ENCODE measurements around the gene INA.

INA gene

GRCh38 chr10:103280031-103280430, 3.1 kb downstream of the INA start:
- TF ChIP-seq CTCF (conservative IDR thresholded peaks at IDR 0.05; ENCODE audit: low read depth) = no peak
- ChIA-PET CTCF (interaction anchor here (0.6 to 0.7 kb wide), 2 partner anchors 38 to 91 kb away, joined by 3 read pairs; no protein-coding TSS in a partner anchor), POLR2A (ENCODE audit: low non-redundant PET) (no interaction called here)
- no peak for DNase-seq (ENCODE audit: low spot score)
- H3K27ac ChIP-seq = no peak overlapping the region

- ChIA-PET CTCF (interaction anchor here (0.6 kb wide), 1 partner anchor 38 kb away, joined by 3 read pairs; no protein-coding TSS in a partner anchor), POLR2A (ENCODE audit: low non-redundant PET) (no interaction called here)
- no peak for TF ChIP-seq CTCF (conservative IDR thresholded peaks at IDR 0.05; ENCODE audit: low read depth)
- H3K27ac ChIP-seq = no peak overlapping the region
- DNase-seq (ENCODE audit: low spot score) = no peak
Measured at GRCh38 chr10:103280506-103280905, 3.6 kb downstream of the INA start.

- no peak for TF ChIP-seq CTCF (conservative IDR thresholded peaks at IDR 0.05; ENCODE audit: low read depth)
- H3K27ac ChIP-seq = no peak overlapping the region
- ChIA-PET CTCF (no interaction called here), POLR2A (ENCODE audit: low non-redundant PET) (no interaction called here)
- DNase-seq (ENCODE audit: low spot score) = no peak
Measured at GRCh38 chr10:103281753-103282152, 4.8 kb downstream of the INA start.

GRCh38 chr10:103282961-103283360, 6.0 kb downstream of the INA start:
- H3K27ac ChIP-seq = no peak overlapping the region
- POLR2A ChIA-PET (ENCODE audit: low non-redundant PET) = no interaction called here
- CTCF ChIA-PET = no interaction called here
- no peak for TF ChIP-seq CTCF (conservative IDR thresholded peaks at IDR 0.05; ENCODE audit: low read depth)
- DNase-seq (ENCODE audit: low spot score) = no peak

- POLR2A ChIA-PET (ENCODE audit: low non-redundant PET) = no interaction called here
- DNase-seq (ENCODE audit: low spot score) = peak; percentile 68
- TF ChIP-seq CTCF (conservative IDR thresholded peaks at IDR 0.05; ENCODE audit: low read depth) = no peak
Measured at GRCh38 chr10:103284170-103284569, 7.2 kb downstream of the INA start.

GRCh38 chr10:103287992-103288391, 11.1 kb downstream of the INA start:
- POLR2A ChIA-PET (ENCODE audit: low non-redundant PET) = interaction anchor here (0.5 kb wide), 1 partner anchor 97 kb away, joined by 5 read pairs; no protein-coding TSS in a partner anchor
- no peak for TF ChIP-seq CTCF (conservative IDR thresholded peaks at IDR 0.05; ENCODE audit: low read depth)
- CTCF ChIA-PET = interaction anchor here (0.8 kb wide), 1 partner anchor 9 kb away, joined by 4 read pairs; no protein-coding TSS in a partner anchor
- no peak for DNase-seq (ENCODE audit: low spot score)
- no peak overlapping the region for H3K27ac ChIP-seq

More at GRCh38 chr10:103284170-103284569, 7.2 kb downstream of the INA start:
- H3K27ac ChIP-seq = peak overlapping the region; percentile 63
- CTCF ChIA-PET = no interaction called here
